Smooth muscle cell (in vitro differentiated cells): ENCODE measurements around the gene GLP1R. TPM values are rescaled to one million over a fixed set of nuclear protein-coding genes. Genes with fewer than 3 reads are reported as not detected.

Source experiments
- DNase-seq: peaks from one replicate; lab custom pipeline; 2025; ENCODE audit not compliant: unreplicated experiment; lab: John Stamatoyannopoulos, UW
- H2AFZ ChIP-seq: fragments of 200-600 bp; sonication (generic); 2 replicates; pipeline ENCODE4 v1.6.0; 2016; ENCODE audit warnings: antibody characterized with exemption, low read depth, mild to moderate bottlenecking
- H3F3A ChIP-seq: fragments of 200-600 bp; sonication (generic); 2 replicates; pipeline ENCODE4 v1.6.0; 2017; ENCODE audit warnings: antibody characterized with exemption, low read depth
- H3K27ac ChIP-seq: fragments of 200-600 bp; sonication (generic); 2 replicates; pipeline ENCODE4 v1.5.1; 2016; ENCODE audit warnings: low read depth, mild to moderate bottlenecking
- H3K27me3 ChIP-seq: fragments of 200-600 bp; sonication (generic); 2 replicates; pipeline ENCODE4 v1.6.1; 2016; ENCODE audit warnings: low read depth, mild to moderate bottlenecking
- H3K36me3 ChIP-seq: fragments of 200-600 bp; sonication (generic); 2 replicates; pipeline ENCODE4 v1.5.1; 2016; ENCODE audit warnings: low read depth
- H3K4me1 ChIP-seq: fragments of 200-600 bp; sonication (generic); 2 replicates; pipeline ENCODE4 v1.5.1; 2016; ENCODE audit warnings: low read depth
- H3K4me2 ChIP-seq: fragments of 200-600 bp; sonication (generic); 2 replicates; pipeline ENCODE4 v1.6.0; 2016; ENCODE audit warnings: mild to moderate bottlenecking
- H3K4me3 ChIP-seq: fragments of 200-600 bp; sonication (generic); 2 replicates; pipeline ENCODE4 v1.5.1; 2016; ENCODE audit warnings: mild to moderate bottlenecking
- H3K79me2 ChIP-seq: fragments of 200-600 bp; sonication (generic); 2 replicates; pipeline ENCODE4 v1.6.0; 2016; ENCODE audit warnings: low read depth, mild to moderate bottlenecking
- H3K9ac ChIP-seq: fragments of 200-600 bp; sonication (generic); 2 replicates; pipeline ENCODE4 v1.6.0; 2016; ENCODE audit warnings: low read depth
- H3K9me3 ChIP-seq: fragments of 200-600 bp; sonication (generic); replicated peaks from 2 replicates; pipeline ENCODE4 v1.5.1; 2016; ENCODE audit warnings: low read depth
- H4K20me1 ChIP-seq: fragments of 200-600 bp; sonication (generic); 2 replicates; pipeline ENCODE4 v1.6.0; 2016; ENCODE audit warnings: low read depth
- CTCF ChIP-seq: fragments of 200-600 bp; sonication (generic); IDR thresholded peaks from 2 replicates; pipeline ENCODE4 v1.5.1; 2017; ENCODE audit warnings: borderline replicate concordance, mild to moderate bottlenecking, antibody characterized with exemption; ENCODE audit not compliant: insufficient read depth, poor library complexity, severe bottlenecking
- WGBS: methylation state at CpG from one replicate; pipeline ENCODE4 v1.1.7; 2016; ENCODE audit warnings: low lambda C conversion rate; 5-methylcytosine and 5-hydroxymethylcytosine counted together
- polyA plus RNA-seq: library from polyadenylated mRNA; unstranded; fragments of >200 nt; fragmentation: Nextera tagmentation; extraction: Ambion mirVana; gene quantifications from 2 replicates; pipeline ENCODE4 v1.2.1, GENCODE V29; 2016
- total RNA-seq: library from RNA; depleted of rRNA; stranded (reverse); fragments of >200 nt; gene quantifications from 2 replicates; pipeline ENCODE4 v1.2.3, GENCODE V29; 2014

Gene GLP1R
- total and polyA plus RNA-seq, 2 experiments from 2014 or later, result not detected

- Histone ChIP-seq H3K4me3 (no peak overlapping the region), H4K20me1 (no peaks in the 10 kb centered on the region), H3F3A (no peaks in the 10 kb centered on the region), H2AFZ (no peak overlapping the region), H3K36me3 (no peaks in the 10 kb centered on the region), H3K27me3 (peaks cover 16% of the 10 kb centered on the region), H3K27ac (no peak overlapping the region), H3K9me3 (no peaks in the 10 kb centered on the region), H3K79me2 (no peaks in the 10 kb centered on the region), H3K4me2 (no peak overlapping the region), H3K9ac (no peak overlapping the region), H3K4me1 (no peaks in the 10 kb centered on the region)
- WGBS, result 74% methylated on average over 7 of the region's 7 CpGs
- TF ChIP-seq CTCF, result no peak
- no peak for DNase-seq
These were observed 19.8 kb downstream of the GLP1R start for GRCh38 chr6:39068391-39068790.

- Histone ChIP-seq H3K4me1 (no peaks in the 10 kb centered on the region), H3K4me2 (no peak overlapping the region), H3K9me3 (no peaks in the 10 kb centered on the region), H3K4me3 (no peak overlapping the region), H3K27me3 (peaks cover 13% of the 10 kb centered on the region), H3K79me2 (no peaks in the 10 kb centered on the region), H3K27ac (no peak overlapping the region), H2AFZ (no peak overlapping the region), H4K20me1 (no peaks in the 10 kb centered on the region), H3K9ac (no peak overlapping the region), H3K36me3 (no peaks in the 10 kb centered on the region), H3F3A (no peaks in the 10 kb centered on the region)
- no peak for TF ChIP-seq CTCF
- DNase-seq, result no peak
- WGBS, result 91% methylated on average over 9 of the region's 9 CpGs
These were observed 24.2 kb downstream of the GLP1R start for GRCh38 chr6:39072830-39073229.

- 94% methylated on average over 17 of the region's 17 CpGs for WGBS
- DNase-seq, result no peak
- H3K4me1 ChIP-seq, result no peaks in the 10 kb centered on the region
- no peak overlapping the region for H3K4me2 ChIP-seq
- no peak for TF ChIP-seq CTCF
- H3K9ac ChIP-seq, result no peak overlapping the region
- H3K79me2 ChIP-seq, result no peaks in the 10 kb centered on the region
- no peaks in the 10 kb centered on the region for H3K36me3 ChIP-seq
- H3K27me3 ChIP-seq, result peaks cover 13% of the 10 kb centered on the region
- no peak overlapping the region for H2AFZ ChIP-seq
- no peak overlapping the region for H3K4me3 ChIP-seq
- no peaks in the 10 kb centered on the region for H3F3A ChIP-seq
- H4K20me1 ChIP-seq, result no peaks in the 10 kb centered on the region
- no peak overlapping the region for H3K27ac ChIP-seq
- no peaks in the 10 kb centered on the region for H3K9me3 ChIP-seq
These were observed 25.1 kb downstream of the GLP1R start for GRCh38 chr6:39073471-39074355.

GRCh38 chr6:39074486-39074885 is 25.9 kb downstream of the GLP1R start:
- no peaks in the 10 kb centered on the region for H3K4me1 ChIP-seq
- H3K27me3 ChIP-seq, result peaks cover 13% of the 10 kb centered on the region
- no peak overlapping the region for H3K27ac ChIP-seq
- H2AFZ ChIP-seq, result no peak overlapping the region
- H3K4me2 ChIP-seq, result no peak overlapping the region
- H3K9me3 ChIP-seq, result no peaks in the 10 kb centered on the region
- no peak overlapping the region for H3K4me3 ChIP-seq
- TF ChIP-seq CTCF, result no peak
- no peaks in the 10 kb centered on the region for H4K20me1 ChIP-seq
- H3K36me3 ChIP-seq, result no peaks in the 10 kb centered on the region
- WGBS, result 88% methylated on average over 9 of the region's 9 CpGs
- no peaks in the 10 kb centered on the region for H3F3A ChIP-seq
- no peak for DNase-seq
- H3K79me2 ChIP-seq, result no peaks in the 10 kb centered on the region
- H3K9ac ChIP-seq, result no peak overlapping the region
